Activated CD4-positive, CD25-positive, alpha-beta regulatory T cell treated with anti-CD3 and anti-CD28 coated beads, Interleukin-2, amount 50 U/mL, for 16 hours (primary cell): Measurements from ENCODE around the gene NOBOX.
"Not testable (repeated sequence)": the region's sequence is repeated elsewhere in the genome, so short reads cannot be mapped to it uniquely, and the experiment has no call there.

ENCODE experiments used
- DNase-seq: peaks from one replicate; pipeline ENCODE4 v3.0.0-alpha.2; 2020; ENCODE audit warnings: low read depth, low spot score

NOBOX gene

DNA sequence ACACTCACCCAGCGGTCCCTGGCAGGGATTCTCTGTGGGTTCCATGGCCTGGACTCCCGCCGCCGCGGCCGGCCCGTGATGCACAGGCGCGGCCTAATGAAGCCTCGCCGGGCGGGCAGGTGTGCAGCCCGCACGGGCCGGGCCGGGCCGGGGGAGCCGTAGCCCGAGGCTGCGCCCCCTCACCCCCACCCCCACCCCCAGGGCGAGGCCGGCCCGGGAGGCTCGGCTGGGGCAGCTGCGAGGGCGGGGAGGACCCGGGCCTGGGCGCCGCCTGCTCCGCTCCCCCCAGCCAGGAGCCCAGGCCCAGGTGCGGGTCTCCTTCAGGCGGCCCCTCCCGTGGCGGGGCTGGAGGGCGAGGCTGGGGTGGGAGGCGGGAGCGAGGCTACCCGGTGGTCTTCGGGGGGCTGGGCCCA is at the start of gene NOBOX:
NOBOX (minus strand) TSS at position 45 of the 413 bp plus-strand sequence.
- no peak for DNase-seq

DNA sequence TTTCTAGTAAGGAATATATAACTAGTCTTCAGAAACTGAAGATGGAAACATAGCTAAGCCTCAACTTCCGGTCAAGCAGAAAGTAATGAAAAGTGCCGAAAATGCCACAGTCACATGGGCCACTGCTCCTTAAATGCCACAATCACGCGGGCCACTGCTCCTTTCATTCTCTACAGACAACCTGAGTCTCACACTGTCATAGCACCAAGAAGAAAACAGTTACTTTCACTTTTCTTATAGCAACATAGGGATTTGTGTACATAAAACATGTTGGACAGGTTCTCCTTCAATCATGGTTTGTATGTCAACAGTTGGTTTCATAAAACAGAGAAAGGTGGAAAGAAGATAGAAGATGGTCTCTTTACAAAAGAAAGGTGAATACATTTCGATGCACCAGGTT is 48.6 kb upstream of the NOBOX start:
- DNase-seq, result no peak

DNA sequence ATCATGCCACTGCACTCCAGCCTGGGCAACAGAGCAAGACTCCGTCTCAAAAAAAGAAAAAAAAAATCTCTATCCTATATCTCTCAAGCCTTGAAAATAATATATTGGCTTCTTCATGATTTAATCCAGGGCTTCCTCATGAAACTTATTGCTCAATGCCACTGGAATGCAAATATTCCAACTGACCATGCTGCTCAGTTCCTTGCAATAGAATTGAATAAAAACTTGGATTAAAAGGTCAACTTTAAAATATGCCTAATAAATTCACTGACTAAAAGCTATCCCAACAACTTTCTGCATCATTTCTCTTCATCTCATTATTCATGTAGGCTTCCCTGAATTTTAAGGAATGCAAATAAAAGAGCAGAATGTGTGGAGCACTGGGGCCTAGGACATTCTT is 42.1 kb upstream of the NOBOX start:
- no peak for DNase-seq

DNA sequence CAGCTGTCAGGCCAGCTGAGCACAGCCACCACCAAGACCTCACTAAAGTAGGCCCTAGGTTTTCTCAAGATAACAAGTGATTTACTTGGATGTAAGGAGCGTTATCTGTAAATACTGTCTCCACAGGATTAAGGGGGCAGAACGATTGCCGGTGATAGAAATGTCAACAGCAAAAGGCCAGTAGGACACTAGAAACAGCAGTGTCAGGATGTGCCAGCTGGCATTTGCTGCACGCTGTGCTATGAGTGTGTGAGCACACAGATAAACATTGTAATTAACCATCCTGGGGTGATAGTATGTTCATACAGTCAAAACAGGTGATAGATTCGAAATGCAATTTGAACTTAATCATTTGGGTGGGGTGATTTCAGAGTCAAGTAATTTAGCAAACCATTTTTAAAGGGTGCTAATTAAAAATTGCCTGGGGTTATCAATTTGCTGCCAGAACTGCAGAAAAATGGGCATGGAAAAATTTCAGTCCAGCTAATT is 36.3 kb upstream of the NOBOX start:
- DNase-seq, result no peak

DNA sequence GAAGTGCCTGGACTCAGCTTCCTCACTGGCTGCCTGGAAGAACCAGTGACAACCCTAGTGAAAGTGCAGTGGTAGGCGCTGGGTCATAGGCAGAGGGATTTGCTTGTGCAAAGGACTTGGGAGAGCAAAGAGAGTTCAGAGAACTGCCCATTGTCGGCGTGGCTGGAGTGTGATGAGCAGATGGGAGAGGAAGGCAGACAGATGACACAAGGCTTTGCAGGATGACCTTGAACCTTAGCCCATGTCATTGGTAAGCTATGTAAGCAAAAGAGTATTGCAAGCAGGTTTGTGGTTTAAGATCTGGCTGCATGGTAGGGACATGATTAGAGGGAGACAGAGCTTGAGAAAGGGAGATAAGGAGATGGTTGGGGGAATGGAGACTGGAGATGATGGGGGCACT is 35.3 kb upstream of the NOBOX start:
- DNase-seq, result no peak

DNA sequence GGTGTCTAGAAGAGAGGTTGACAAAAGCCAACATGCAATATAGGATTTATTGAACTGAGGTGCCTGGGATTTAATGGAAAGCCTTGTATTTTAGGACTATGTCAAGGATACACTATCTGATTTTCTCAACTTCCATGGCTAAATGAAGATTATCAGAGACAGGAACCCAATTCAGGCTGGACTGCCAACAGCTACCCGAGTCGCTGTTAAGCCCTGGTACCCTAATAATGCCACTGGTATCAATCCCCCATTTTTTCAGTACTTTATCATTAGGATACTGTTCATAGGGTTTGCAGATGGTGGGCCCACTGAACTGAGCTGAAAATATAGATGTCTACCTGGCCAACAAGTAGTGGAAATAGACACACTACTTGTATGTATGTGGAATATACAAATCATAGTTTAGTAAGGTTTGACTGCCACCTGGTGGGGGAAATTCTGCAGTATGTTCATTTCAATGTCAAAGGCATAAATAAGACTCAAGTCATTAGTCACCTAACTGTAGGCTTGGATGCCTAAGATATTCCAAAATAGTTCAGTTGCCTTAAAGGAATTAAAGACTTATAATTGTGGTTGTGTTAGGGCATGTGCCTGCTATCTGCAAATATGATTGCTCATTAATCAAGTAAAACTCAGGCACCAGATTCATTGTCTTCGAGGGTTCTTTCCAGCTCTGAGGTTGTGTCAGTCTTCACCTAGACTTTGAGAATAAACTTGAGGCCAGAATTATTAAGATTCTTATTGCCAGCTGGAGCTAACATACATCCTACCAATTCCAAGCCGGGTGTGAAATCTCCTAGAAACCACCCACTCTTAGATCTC is 34.1 kb upstream of the NOBOX start:
- peak; percentile 16 for DNase-seq

DNA sequence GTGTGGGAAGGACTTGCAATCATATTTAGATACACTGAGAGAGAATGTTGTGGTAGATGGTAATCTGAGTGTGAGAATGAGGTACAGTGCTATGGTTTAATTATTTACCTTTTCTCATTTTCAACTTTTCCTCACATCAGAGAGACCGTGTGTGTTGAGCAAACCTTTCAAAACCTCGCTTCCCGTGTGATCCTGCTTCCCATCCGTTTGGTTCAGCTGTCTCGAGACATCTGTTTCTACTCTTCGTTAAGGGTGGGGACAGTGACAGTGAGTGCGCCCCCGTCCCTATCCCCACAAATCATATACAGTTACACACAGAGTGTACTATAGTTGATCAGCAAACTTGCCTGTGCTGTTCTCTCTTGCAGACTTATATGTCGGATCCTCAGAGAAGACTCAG is 33.0 kb upstream of the NOBOX start:
- DNase-seq, result no peak

DNA sequence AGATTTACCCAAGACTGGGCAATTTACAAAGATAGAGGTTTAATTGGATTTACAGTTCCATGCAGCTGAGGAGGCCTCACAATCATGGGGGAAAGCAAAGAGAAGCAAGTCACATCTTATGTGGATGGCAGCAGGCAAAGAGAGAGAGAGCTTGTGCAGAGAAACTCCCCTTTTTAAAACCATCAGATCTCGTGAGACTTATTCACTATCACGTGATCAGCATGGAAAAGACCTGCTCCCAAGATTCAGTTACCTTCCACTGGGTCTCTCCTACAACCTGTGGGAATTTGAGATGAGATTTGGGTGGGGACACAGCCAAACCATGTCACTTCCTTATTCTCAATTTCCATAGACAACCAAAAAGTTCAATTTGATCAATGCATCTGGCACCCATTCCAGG is 24.9 kb upstream of the NOBOX start:
- no peak for DNase-seq

DNA sequence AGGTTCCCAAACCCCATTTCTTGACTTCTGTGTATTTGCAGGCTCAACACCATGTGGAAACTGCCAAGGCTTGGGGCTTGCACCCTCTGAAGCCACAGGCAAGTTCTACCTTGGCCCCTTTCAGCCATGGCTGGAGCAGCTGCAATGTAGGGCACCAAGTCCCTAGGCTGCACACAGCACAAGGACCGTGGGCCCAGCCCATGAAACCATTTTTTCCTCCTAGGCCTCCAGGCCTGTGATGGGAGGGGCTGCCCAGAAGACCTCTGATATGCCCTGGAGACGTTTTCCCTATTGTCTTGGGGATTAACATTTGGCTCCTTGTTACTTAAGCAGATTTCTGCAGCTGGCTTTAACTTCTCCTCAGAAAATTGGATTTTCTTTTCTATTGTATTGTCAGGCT is 24.0 kb upstream of the NOBOX start:
- not testable (repeated sequence) for DNase-seq

DNA sequence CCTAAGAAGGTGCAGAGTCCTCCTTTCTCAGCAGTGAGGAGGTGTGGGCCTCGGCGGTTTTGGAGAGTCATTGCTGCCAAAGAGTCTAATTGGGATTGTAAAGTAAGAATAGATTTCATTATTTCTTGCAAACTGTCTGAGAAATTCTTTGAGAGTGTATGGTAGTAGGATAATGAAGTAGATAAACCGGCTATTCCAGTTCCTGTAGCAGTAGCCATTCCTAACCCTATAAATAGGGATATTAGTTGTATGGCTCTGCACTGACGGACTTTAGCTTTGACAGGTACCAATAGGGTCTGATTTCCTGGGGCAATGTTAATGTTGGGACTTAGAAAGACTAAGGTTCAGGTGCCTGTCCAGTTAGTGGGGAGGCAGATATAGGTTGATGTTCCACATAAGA is 15.4 kb upstream of the NOBOX start:
- not testable (repeated sequence) for DNase-seq

DNA sequence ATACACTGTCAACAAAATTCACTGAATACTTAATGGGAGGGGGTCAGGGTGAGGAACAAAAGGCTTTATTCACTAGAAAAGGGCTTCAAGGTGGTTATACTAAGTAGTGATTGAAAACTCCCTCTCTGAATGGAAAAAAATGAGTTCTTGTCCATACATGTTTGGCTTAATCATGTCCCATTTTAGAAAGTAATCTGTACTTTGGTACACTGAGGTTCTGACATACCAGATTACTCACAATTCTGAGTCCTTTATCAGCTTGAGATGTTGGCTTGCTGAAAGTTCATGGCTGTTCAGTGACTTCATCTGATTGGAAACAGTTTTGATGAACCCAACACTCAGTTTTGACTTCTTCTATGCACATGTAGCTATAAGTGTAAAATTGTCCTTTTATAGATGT is 12.8 kb upstream of the NOBOX start:
- no peak for DNase-seq

DNA sequence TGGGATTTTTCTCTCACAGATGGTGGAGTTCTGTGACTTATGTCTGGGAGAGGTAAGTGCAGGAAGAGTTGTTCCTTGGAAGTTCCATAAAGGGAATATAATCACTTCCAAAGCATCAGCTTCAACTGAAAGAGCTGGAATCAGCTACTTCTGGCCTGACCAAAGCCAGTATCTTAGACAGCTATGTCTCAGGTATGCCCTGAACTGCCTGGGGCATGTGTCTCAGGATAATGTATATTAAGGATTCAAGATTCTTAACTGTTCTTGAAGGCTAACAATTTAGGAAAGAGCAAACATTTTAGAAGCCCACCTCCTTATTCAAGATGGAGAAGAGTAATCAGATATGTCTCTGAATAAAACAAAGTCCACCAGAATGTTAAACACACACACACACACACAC is 12.4 kb upstream of the NOBOX start:
- no peak for DNase-seq

DNA sequence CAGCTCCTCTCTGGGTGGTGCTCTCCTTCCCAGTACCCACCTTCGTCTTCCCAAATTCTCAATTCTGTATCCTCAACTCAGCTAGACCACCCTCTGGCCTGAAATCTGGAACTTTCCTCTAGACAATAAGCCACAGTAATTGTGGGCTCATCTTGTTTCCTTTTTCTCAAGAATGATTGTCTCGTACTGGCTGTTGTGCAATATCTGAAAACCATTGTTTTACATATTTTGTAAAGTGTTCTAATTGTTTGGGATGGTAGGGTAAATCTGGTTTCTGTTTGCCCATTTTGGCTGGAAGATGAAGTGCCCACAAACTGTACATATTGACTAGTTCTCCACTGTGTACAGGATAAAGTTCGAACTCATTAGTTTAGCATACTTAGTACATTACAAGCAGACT is 11.3 kb upstream of the NOBOX start:
- DNase-seq, result no peak

DNA sequence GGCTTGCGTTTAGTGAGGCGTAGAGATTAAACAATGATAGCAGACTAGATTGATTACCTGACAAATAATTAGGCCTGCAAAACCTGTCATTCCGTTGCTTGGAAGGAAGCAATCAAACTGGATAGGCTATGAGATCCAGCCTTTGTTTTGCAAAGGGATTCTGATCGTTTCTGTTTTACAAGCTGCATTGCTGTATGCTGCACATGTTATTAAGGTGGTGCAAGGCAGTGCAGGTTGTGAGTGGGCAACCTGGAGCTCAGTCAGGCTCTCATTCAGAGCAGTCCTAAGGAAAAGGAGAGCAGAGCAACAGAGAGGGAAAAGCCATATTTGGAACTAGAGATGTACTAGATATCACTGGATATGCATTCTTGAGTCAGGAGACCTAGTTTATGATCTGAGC is 6.9 kb upstream of the NOBOX start:
- no peak for DNase-seq

DNA sequence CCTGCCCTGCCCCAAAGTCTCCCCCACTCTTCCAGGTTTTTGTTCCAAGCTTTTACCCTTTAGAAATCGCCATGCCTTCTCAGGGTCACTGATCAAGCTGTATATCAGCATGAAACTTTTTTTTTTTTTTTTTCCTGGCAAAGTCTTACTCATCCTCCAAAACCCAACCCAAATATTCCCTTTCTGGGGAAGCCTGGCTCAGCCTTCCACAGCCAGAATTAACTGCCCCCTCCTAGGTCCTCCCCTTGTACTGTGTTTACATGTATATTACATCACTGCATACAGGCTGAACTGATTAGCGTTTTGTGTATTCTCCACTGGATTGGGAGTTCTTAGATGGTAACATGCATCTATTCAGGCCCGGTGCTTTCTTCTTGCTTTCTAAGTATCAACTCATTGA is 4.6 kb upstream of the NOBOX start:
- no peak for DNase-seq

DNA sequence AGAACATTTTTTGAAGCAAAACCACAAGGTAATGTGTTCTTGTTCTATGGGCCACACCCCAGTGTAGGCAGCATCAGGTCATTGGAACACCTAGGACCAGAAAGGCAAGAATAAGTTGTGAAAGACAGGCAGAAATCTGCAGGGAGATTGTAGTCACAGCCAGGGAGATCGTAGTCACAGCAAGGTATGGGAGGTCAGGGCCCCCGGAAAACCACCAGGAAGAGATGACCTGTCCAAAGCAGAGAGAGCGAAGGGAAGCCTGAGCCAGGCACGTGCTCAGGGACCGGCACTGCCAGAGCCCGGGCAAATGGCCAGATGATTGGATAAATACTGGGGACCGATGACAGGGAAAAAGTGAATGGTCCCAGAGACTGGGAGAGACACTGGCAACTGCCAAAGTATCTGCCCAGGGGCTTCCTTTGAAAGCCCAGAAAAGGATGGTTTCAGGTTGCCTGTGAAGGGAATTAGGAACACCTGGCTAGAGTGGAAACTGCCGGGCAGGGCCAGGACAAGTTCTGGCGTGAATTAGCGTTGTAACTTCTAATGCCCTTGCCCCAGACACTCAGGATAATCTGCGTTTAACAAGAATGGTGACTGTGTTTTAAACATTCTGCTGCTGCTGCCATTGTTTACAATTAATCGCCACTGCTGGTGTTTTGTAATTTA is 3.9 kb upstream of the NOBOX start:
- no peak for DNase-seq

DNA sequence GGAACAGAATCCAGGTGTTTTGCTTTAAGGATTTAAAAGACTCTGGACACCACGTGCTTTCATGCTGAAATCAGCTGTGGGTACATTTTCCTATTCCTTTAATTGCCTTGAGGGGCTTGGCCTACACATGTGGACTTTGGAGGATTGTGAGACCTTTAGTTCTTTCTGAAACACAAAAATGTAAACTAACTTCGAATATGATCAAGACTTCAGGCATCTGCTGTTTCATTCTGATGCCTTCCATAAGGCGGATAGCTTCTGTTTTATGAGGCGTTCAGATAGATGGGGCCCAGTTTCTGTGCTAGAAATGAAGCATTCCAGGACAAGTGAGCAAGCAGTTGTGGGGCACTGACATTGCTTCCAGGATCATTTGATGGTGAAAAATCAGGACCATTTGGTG is 1.5 kb upstream of the NOBOX start:
- no peak for DNase-seq

DNA sequence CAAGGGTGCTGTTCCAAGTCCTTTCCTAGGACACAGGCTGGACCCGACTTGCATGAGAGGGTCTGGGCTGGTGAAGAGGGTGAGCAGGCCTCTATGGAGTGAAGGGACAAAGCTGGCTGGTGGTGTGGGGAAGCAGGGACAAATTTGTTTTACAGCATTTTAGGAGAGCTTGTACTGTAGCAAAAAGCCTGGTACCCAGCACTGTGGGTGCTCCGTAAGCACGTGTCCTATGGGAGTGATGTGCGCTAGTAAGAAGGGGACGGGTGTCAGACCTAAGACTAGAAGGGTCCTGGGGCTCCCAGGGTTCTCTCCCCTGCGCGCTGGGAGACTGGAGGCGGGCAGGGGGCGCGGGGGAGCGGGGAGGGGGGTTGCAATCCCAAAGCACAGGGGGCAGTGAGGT is 391 bp downstream of the NOBOX start:
- no peak for DNase-seq

DNA sequence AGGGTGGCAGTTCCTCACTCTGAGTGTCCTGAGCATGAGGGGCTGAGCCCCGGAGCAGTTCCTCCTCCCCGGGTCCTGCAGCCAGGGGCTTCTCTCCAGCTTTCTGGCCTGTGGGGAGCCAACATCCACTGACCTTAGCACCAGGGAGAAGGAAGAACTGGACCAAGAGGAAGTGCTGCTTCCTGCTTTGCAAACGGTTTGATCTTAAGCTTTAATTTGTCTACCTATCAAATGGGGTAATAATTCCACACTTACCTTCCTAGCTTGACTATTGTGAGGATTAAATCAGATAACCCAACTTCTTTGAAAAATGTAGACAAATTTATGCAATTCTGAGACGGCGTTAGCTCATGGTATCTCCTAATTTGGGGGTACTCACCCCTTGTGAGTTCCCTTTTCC is 2.0 kb downstream of the NOBOX start:
- no peak for DNase-seq

DNA sequence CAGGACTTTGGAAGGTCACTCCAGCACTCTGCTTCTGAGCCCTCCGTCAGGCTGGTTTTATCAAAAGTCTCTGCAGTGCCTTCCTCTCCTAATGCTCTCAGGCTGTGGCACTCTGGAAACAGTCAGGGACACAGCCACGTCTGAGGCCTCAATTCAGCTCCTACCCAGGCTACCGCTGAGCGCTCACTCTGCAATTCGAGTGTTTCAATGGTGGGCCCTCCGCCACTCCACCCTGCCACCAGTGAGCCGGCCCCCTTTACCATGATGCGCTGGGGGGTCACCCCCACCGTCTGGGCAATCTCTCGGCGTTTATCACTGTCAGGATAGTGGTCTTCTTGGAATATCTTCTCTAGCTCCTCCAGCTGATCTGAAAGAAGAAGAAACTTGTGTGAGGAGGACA is 3.5 kb downstream of the NOBOX start:
- DNase-seq, result no peak

DNA sequence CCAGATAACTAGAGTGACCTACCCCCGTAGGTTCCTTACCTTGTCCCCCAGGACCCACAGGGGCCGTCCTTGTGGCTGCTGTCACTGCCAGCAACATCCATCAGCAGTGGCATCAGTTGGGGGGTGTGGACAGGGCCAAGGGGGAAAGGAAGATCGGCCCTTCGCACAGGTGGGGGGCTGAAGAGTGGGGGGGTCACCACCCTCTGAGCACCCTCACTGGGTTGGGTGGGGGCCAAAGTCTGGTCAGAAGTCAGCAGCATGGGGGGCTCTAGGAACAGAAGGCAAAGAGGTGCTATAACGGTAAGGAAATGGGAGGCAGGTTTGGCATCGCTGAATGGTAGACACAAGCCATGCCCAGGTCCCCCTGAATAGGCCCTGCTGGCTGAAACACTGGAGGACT is 4.6 kb downstream of the NOBOX start:
- DNase-seq, result no peak

DNA sequence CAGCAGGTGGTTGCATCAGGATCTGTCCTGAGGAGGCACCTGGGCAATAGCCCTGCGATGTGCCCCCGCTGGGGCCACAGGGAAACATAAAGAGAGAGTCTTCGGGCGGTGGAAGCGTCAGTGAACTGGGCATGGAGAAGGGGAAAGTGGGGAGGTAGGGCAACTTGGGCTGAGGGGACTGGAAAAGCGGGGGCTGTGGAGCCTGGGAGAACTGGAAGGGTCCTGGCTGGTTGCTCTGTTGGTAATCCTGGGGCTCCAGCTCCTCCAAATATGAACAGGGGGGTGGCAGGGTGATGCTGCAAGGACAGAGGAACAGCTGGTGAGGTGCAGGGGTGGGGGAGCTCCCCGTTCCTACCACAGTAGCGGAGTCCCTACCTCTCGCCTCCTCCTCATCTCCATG is 5.2 kb downstream of the NOBOX start:
- DNase-seq, result no peak

DNA sequence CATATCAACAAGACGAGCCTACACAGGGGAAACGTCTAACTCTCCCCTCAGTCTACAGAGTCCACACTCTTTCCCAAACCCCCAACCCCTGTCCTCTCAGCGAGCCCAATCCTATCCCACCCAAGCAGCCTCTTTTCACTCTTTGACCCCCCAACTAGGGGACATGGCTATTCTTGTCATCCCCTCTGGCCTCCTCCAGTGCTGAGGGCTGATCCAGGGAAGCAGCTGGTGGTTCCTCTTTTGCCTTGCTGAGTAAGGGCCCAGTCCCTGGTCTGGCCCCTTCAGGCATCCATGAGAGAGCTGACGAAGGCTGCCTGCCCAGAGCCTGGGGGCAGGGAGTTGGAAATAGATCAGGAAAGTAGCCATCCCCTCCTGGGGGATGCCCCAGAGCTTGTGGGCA is 6.4 kb downstream of the NOBOX start:
- no peak for DNase-seq
